GM19351 (cell line): ENCODE measurements around the gene CXCL14.

Experiments
- ATAC-seq: cut with Tn5 transposase; IDR thresholded peaks from one replicate; pipeline ENCODE4 v1.9.1; 2021; ENCODE audit warnings: mild to moderate bottlenecking, moderate library complexity; ENCODE audit not compliant: unreplicated experiment

The CXCL14 gene

DNA sequence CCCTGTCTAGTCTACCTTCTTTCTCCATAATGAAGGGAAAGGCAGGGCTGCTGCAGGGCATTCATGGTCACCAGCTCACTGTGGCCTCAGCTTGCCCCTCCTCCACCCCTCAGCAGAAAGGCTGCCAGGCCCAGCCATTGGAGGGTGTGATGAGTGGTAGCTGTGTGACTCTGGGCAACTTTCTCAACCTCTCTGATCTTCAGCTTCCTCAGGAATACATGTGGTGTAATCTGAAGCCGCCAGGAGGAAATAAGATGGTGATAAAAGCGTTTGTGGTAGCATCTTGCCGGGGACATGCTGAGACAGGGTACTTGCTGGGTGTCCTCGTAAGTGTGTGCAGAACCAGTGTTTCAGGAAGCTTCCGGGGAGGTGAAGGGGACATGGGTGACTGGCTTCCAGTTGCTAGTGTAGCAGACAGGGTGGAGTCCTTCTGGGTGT lies 9.8 kb downstream of the CXCL14 start:
- no peak for ATAC-seq

DNA sequence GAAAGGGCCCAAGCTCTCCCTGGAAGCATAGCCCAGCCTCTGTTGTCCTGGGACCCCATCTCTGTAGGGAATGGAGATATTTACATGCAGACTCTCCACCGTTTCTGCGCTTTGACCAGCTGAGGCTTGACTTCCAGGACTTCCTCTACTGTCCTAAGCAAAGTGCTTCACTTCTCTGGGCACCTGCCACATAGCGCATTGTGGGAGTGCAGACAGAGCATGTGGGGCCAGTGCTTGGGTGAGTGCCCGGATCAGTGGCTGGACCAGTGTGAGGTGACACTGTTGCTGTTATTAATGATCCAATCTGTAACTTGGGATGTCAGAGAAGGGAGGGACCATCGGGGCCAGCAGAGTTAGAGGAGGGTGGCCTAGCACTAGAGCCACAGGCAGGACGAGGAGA lies 10.5 kb downstream of the CXCL14 start:
- no peak for ATAC-seq

DNA sequence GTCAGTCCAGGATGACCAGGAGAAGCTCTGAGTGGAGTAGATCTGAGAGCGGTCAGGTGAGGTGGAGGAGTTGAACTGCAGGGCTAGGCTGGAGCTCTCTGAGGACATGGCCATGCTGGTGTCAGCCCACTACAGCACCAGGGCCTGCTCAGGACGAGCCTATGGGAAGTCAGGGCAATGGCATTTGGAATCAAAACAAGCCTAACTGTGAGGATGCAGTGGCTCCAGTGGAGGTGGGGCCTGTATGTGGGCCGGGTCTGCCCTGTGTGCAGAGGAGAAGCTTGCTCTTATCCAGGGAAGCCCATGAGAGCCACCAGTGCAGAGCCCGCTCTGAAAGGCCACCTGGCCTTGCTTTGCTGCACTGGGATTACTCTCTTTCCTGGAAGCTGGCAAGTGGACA lies 11.1 kb downstream of the CXCL14 start:
- ATAC-seq, result no peak

DNA sequence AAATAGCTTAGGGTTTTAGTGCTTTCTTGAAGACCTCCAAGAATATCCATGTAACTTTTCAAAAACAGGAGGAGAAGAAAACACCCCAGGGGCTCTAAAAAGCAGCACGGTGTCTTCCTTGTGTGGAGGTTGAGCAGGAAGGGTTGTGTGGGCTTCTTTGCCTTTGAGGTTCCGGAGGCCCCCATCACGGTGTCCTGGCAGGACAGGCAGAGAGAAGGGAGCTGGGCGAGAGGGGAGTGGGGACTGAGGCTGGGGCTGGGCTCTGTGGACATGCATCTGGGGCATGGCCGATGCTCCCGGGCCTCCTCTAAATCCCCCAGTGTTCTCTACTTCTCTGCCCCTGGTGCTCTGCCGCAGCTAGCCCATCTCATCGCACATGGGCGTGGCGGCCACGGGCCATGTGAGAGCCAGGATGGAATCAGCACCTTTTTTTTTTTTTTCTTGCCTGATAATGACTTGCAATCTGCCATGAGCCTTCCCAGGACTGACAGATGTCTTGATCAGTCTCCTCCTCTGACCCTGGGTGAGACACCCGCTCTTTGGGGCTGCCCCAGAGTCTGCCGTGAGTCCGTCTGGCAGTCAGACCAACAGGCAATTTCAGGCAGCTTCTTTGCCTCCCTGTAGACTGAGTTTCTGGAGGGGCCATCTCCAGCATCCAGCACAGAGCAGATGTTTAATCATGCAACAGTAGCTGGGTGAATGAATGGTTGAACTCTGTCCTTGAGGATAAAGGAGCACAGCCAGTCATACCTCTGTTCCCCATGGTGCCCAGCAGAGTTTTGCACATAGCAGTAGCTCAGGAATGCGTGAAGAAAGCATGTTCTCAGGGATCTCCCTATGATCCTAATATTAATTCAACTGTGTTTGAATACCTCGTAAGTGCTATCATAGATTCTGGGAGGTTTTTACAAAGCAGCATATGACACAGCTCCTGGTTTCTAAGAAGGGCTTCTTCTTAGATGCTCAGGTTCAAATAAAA lies 12.1 kb downstream of the CXCL14 start:
- no peak for ATAC-seq

DNA sequence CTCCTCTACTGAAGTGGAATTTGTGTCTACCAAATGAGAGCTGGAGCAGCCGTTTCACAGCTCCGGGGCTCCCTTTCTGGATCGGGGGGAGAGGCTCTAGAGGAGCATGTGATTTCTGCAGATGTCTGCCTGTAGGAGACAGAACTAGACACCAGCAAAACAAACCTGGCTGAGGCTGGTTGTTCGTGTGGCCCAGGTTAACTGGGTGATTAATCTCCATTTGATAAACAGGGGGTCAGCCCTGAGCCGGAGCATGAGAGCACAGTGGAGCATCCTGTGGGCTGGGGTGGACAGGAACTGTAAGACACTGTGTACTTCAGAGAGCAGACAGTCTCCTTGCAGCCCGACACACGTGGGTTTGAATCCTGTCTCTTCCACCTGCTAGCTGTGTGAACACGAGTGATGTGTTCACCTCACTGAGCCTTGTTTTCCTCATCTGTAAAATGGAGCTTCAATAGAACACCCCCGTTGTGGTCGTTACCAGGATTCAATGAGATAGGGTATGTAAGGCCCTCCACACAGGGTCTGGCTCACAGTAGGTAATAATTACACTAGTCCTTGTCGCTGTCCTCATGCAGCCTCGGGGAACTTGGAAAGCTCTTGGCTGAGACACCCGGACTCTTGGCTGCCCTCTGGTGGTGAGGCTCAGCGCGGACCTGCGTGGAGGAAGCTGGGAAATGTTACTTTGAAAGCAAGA lies 12.9 kb downstream of the CXCL14 start:
- ATAC-seq, result peak; percentile 75

DNA sequence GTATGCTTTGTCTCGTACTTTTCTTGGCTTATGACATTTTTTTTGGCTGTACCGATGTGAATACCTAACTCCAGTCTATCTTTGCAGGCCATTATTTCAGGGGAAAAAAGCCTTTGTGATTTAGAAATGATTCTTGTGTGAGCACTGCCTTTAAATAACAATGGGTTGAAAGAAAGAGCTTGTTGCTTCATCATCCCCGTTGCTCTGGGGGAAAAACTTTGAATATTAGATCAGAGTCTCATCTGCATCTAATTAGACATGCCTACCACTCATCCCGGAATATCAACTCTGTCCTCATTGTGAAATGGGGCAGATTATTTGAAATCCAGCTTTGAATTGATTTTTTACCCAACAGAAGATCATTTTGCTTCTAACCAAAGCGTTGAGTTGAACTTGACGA lies 13.5 kb downstream of the CXCL14 start:
- no peak for ATAC-seq

DNA sequence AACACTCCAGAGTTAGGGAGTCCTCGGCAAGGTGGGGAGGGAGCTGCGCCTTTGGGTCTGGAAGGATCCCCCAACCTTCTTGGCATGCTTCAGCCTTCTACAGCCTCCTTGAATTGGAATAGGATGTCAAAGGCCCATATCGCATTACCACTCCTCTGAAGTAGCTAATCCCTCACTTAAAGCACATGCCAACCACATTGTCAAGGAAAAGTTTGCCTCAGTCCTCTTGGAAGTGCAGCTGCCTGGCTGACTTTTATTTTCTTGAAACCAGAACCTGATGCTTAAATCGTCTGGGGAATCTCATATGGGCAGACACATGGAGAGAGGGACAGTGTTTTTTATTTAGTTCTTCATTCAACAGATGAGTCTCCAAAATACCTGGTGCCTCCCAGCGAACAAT lies 14.5 kb downstream of the CXCL14 start:
- no peak for ATAC-seq

DNA sequence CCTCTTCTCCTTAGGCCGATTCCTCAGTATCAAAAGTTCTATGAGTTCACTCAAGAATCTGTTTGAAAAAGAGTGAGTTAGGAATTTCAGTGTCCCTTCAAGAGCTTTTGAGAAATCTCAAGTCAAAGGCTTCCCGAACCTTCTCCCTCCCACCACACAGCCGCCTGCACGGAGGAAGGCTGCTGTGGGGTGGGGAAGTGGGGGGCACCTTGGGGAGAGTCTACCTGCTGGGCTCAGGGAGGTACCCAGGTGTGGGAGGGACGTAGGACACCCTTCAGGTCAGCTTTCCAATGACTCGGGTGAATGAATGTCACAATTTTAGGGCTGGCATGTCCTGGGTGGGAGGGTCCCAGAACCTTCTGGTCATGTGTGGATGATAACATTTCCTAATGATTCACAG lies 17.5 kb downstream of the CXCL14 start:
- no peak for ATAC-seq

DNA sequence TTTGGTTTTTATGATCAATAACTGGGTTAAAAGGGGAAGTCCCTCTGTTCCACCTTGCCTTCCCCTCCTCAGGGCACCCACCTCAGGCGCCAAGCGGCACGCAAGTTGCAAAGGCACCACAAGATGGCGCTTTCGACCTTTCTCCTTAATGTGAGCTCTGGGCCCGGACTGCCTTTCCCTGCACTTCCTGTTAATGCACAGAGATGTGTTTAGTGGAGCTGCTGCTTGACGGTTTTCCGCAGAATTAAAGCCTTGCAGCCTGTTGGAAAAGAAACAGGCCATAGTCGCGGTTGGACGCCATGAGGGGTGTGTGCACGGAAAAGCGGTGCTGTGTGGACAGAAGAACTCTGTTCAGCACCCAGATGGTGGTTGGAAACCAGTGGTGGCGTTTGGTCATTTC lies 17.9 kb downstream of the CXCL14 start:
- peak; percentile 96 for ATAC-seq

DNA sequence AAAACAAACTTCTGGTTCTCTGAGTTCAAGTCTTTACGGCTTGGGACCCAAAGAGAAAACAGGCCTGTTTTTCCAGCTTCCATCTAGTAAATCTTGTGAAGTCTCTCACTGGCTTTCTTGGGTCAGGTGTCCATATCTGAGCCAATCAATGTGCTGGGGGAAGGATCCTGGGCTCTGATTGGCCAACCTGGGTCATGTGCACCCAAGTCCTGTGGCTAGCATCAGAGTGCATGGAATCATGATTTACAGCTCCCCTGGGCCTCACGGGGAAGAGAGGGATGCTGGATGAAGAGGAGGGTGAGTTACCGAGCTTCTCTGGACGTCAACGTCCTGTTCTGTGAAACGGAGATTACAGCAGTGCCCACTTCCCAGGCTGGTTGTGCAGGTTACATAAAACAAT lies 19.4 kb downstream of the CXCL14 start:
- ATAC-seq, result no peak

DNA sequence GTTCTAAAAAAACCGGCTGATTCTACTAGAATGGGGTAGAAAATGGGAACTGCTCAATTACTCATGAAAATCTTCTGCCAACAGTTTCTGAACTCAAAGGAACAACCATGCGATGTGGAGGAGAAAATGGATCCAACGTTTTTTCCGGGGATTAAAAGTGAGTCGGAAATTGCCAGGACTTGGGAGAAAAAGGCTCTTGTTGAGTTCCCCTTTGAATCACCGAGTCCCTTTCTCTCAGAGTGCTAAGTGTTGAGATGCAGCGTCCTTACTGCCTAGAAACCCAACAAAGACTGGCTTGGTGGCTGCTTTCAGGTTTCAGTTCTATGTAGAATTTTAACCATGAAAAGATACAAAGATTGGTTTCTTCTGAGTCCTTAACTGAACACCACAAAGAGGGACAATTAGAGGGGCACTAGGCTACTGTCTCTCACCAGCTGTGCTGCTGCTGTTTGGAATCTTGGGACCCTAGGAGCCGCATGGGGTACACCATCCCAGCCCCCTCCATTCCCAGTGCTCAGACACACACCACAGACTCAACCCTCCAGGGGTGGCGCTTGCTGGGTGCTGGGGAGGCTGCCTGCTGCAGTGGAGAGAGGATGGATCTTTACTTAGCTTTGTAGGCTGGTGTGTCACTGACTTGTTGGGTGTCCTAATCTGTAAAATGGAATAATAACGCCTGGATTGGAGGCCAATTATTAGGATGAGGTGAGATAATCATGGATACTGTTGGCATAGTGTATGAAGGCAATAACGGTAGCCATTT lies 21.5 kb downstream of the CXCL14 start:
- ATAC-seq, result no peak

DNA sequence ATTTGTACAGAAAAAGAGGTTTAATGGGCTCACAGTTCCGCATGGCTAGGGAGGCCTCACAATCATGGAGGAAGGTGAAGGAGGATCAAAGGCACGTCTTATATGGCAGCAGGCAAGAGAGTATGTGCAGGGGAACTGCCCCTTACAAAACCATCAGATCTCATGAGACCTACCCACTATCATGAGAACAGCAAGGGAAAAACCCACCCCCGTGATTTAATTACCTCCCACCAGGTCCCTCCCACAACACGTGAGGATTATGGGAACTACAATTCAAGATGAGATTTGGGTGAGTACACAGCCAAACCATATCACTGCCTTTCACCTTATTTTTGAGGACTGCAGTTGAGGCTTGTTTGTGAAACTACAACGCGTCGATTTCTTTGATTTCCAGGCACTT lies 22.2 kb downstream of the CXCL14 start:
- ATAC-seq, result no peak

DNA sequence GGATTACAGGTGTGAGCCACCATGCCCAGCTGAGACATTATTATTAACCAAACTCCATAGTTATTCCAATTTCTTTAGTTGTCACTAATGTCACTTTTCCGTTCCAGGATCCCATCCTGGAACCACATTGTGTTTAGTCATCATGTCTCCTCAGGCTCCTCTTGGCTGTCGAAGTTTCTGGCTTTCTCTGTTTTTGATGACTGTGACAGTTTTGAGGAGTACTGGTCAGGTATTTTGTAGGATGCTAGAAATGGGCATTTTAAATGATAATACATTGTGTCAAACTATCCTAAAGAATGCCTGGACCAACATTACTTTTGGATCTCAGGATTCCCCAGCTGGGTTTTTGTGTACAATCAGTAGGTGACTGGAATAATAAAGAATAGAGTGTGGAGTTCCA lies 23.3 kb downstream of the CXCL14 start:
- no peak for ATAC-seq

DNA sequence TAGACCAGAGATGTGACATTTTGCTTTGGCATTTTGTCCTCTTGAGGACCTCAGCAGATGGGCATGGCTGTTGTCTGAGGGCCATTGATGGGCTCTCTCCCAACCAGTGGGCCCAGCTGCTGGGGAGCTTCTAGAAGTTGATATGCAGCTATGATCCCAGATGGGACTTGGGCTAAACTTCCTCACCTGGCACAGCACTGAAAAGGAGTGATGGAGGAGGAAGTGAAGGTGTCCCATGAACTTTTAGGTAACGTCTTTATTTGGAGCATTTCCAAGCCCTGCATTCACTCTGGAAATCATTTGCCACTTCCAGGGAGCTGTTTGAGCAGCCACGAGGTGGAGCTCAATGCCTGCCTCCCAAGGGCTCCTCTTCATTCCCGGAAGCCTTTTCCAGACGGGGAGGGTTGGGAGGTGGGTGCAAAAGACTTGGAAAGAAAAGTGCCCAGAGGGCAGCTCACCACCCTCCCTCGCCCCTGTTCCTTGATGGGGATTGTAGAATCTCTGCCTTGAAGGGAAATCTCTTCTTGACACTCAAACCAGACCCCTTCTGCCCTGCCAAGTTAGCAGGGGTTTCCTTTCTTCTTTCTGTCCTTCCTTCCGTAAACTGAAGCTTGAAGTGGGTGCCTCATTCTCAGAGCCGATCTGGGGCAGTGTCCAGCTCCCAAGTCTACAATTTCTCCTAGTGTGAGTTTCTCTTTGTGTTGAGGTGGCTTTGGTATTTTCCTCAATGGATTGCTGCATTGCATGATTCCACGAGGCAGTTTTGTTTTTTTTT lies 24.9 kb downstream of the CXCL14 start:
- no peak for ATAC-seq

DNA sequence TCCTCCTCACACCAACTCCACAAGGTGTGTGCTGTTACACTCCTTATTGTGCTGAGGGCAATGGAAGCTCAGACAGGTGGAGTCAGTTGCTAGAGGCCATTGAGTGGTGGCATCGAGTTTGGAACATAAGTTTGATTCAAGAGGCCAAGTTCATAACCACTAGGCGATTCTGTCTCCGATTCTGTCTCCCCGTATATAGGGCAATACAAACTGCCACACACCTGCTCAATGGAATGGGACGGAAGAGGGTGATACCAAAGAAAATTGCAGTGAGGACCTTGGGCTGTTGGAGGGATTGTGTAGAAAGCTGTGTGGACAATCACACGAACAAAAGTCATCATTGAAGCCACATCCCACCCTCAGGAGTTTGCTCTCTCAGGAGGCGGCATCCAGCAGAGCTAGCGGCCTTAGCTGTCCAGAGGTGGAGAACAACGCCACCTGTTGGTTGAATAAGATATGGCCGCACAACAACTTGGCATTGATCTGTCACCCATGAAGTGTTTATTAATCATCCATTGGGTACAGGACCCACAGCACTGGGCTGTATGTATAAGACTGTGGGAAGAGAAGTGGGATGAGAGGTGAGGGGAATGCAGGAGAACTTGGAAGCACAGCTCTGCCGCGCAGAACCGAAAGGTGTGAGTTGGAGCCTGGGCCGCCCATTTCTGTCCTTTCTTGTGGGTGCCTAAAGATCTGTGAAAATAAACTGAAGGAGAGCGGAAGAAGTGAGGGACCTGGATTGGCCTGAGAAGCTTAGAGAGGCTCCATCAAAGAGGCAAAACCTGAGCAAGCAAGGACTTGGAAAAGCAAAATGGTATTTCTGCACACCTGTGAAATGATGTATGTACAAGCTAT lies 27.0 kb downstream of the CXCL14 start:
- peak; percentile 90 for ATAC-seq

DNA sequence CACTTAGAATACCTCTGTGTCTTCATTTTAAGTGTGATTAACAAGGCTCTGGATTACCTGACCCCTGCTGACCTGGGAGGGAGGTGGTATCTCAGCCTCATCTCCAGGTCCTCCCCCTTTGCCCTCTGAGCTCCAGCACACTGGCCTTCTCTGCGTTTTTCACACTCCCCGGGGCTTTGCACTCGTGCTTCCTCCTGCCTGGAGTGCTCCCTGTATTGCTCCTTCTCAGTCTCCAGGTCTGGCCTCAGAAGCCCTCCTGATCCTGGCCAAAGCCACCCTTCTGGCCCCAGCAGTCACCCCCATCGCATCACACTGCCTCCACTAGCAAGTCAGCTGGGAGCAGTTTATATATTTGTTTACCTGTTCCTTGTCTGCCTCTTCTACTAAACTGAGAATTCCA lies 29.4 kb downstream of the CXCL14 start:
- no peak for ATAC-seq

DNA sequence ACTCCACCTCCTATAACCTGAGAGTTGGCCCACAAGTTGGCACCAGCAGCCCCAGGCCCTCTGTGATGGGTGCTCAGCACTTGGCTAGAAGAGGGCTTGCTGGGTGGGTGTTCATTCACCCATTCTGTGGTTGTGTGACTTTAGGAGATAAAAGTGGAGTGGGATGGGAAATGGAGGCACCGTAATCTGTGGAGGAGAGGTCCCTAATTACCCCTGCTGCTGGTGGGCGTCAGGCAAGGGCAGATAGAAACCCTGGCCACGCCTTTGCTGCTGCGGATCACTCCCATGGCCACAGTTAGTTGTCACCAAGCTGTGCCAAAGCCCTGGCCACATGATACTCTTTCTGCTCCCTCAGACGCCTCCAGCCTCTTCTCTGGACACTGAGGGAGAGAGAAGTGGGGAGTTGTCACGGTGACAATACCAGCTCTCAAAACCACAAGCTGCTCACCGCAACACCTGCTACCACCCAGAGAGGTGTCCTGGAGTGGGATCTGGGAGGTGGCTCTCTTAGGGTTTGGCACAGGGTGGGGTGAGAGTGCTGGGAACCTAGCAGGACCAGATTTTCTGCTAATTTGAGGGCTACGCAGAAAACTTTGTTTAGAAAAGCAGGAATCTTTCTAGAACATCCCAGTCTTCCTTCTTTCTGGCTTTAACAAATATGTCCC lies 31.1 kb downstream of the CXCL14 start:
- ATAC-seq, result no peak

DNA sequence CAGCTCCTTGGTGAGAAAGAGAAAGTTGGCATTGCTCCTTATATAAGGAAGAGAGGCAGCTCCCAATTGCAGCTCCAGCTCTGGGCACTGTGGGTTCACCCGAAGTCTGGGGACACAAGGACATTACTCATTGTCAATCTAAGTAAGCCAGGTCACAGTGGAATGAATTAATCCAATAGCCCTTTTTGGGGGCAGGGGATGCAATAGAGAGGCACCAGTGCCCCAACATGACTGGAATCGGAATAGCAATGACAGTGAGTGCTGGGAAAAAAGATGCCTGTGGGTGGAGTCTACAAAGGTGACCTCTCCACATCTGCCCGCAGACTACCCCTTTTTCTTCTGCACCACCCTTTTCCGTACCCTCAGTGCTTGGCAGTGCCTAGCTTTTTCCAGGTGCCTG lies 31.9 kb downstream of the CXCL14 start:
- ATAC-seq, result no peak

DNA sequence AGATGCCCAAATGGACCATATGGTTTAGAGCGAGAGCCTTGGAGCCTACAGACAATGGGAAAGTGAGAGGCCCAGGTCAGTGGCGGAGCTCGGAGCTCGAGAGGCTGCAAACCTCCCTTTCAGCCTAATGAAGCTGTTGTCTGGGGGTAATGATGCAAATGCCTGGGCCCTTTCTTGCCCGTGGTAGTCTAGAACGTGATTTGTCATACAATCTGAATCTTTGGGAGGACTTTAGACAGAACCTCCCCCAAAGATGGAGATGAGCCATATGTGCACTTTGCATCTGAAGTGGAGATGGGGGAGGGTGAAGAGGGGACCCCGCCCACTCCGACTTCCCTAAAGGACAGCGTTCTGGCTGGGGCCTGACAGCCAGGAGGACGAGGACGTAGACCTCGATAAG lies 32.7 kb downstream of the CXCL14 start:
- ATAC-seq, result no peak
